Motor neuron (in vitro differentiated cells): ENCODE results near the gene OGFOD1. TPM values are rescaled to one million over a fixed set of nuclear protein-coding genes. Genes with fewer than 3 reads are reported as not detected.

Experiments
- ATAC-seq, 8 experiments: fragments of 200-7000 bp; cut with Tn5 transposase; replicated peaks in 6 of 8; 2 replicates each; pipeline ENCODE4 v1.8.0; 2021; ENCODE audit warnings: mild to moderate bottlenecking in 8 of 8, moderate library complexity in 8 of 8
- H3K27ac ChIP-seq, 2 donors: fragments of 250-450 bp; sonication (Bioruptor Pico); 2 replicates each; pipeline ENCODE4 v1.9.0; 2021; ENCODE audit warnings: antibody characterized with exemption in 2 of 2, mild to moderate bottlenecking in 2 of 2, moderate library complexity in 1 of 2
- H3K4me1 ChIP-seq, 2 donors: fragments of 250-450 bp; sonication (Bioruptor Pico); replicated peaks in 1 of 2; 2 replicates each; pipeline ENCODE4 v1.6.1; 2021; ENCODE audit warnings: antibody characterized with exemption in 2 of 2, mild to moderate bottlenecking in 2 of 2, moderate library complexity in 1 of 2
- H3K4me3 ChIP-seq, 5 donors: fragments of 250-450 bp; sonication (Bioruptor Pico); 2 replicates each; pipeline ENCODE4 v1.9.0; 2021; ENCODE audit warnings: antibody characterized with exemption in 5 of 5, mild to moderate bottlenecking in 5 of 5, moderate library complexity in 4 of 5
- WGBS, 10 experiments: fragments of 450-650 bp; shearing (Covaris generic); methylation state at CpG; one replicate each; pipeline ENCODE4 v1.0.0; 2022; 5-methylcytosine and 5-hydroxymethylcytosine counted together
- in situ Hi-C, 9 experiments: fragments of 400-800 bp; cut with MboI; loops; one replicate each; pipeline ENCODE4 v1.15.0; 2021; ENCODE audit warnings: low sequenced_read_pairs in 9 of 9, low pct_unique_long_range_greater_than_20kb in 2 of 9; ENCODE audit not compliant: unreplicated experiment in 9 of 9
- total RNA-seq, 8 experiments: library from RNA; unstranded; fragments of 300-600 nt; gene quantifications; 2 replicates each; pipeline versions ENCODE4 v1.2.3 to v1.2.4, GENCODE V29; 2022

OGFOD1 gene
- total RNA-seq, 8 experiments from 2014 or later = 20.9 to 59.0 (median 33.8) TPM

GRCh38 chr16:56448005-56448404 is 3.3 kb upstream of the OGFOD1 start:
- in situ Hi-C loops = no loop called here
- Histone ChIP-seq H3K27ac (no peak overlapping the region), H3K4me3 (no peak overlapping the region), H3K4me1 (peaks cover 14 to 27% of the 10 kb centered on the region in 2 donors)
- no peak for ATAC-seq

- ATAC-seq = peak in 2 of 8 experiments; percentile 33 to 39
These were observed 924 bp upstream of the OGFOD1 start for GRCh38 chr16:56450275-56450985.

GRCh38 chr16:56451753-56452689 is 667 bp downstream of the OGFOD1 start:
- H3K4me3 ChIP-seq = peak overlapping the region; percentile 83 to 97 (median 90)
- peak overlapping the region; percentile 79 to 90 for H3K27ac ChIP-seq
- peaks cover 14 to 27% of the 10 kb centered on the region in 2 donors for H3K4me1 ChIP-seq
- in situ Hi-C loops = no loop called here
- peak; percentile 52 to 65 (median 60) for ATAC-seq
- WGBS, 10 experiments = 0 to 40% (median 4%) methylated on average over 1 to 22 of the region's 31 CpGs

More at GRCh38 chr16:56450275-56450985, 924 bp upstream of the OGFOD1 start:
- H3K4me3 ChIP-seq = peak overlapping the region; percentile 83 to 97 (median 90)
- in situ Hi-C loops = no loop called here
- peaks cover 14 to 27% of the 10 kb centered on the region in 2 donors for H3K4me1 ChIP-seq
- WGBS, 10 experiments = 0 to 62% (median 5%) methylated on average over 1 to 15 of the region's 18 CpGs; no CpG with 5 or more reads in 2 of the 10 experiments
- peak overlapping the region; percentile 81 to 98 for H3K27ac ChIP-seq

- Histone ChIP-seq H3K4me1 (peaks cover 0 to under 1% of the 10 kb centered on the region in 2 donors), H3K4me3 (no peak overlapping the region), H3K27ac (no peak overlapping the region)
- no peak for ATAC-seq
- 75 to 100% (median 93%) methylated on average over 1 to 6 of the region's 6 CpGs; no CpG with 5 or more reads in 2 of the 10 experiments for WGBS, 10 experiments
- in situ Hi-C loops = no loop called here
These were observed 6.6 kb downstream of the OGFOD1 start for GRCh38 chr16:56457927-56458470.

GRCh38 chr16:56460101-56460500 is 8.7 kb downstream of the OGFOD1 start:
- in situ Hi-C loops = no loop called here

GRCh38 chr16:56462064-56462796 is 10.9 kb downstream of the OGFOD1 start:
- no peak overlapping the region for H3K4me3 ChIP-seq
- in situ Hi-C loops = no loop called here
- WGBS, 10 experiments = 71 to 100% (median 93%) methylated on average over 1 to 3 of the region's 3 CpGs
- no peaks in the 10 kb centered on the region for H3K4me1 ChIP-seq
- no peak overlapping the region for H3K27ac ChIP-seq
- no peak for ATAC-seq

More at GRCh38 chr16:56460101-56460500, 8.7 kb downstream of the OGFOD1 start:
- H3K4me1 ChIP-seq = no peaks in the 10 kb centered on the region
- ATAC-seq = peak in 3 of 8 experiments; percentile 38 to 60 (median 39)
- H3K4me3 ChIP-seq = no peak overlapping the region
- H3K27ac ChIP-seq = no peak overlapping the region
- 0 to 100% (median 82%) methylated on average over 1 to 2 of the region's 2 CpGs; no CpG with 5 or more reads in 2 of the 10 experiments for WGBS, 10 experiments

- in situ Hi-C loops = no loop called here
- no peaks in the 10 kb centered on the region for H3K4me1 ChIP-seq
- ATAC-seq = no peak
These were observed 11.8 kb downstream of the OGFOD1 start for GRCh38 chr16:56463153-56463552.

GRCh38 chr16:56466344-56466743 is 15.0 kb downstream of the OGFOD1 start:
- H3K4me1 ChIP-seq = no peaks in the 10 kb centered on the region
- no peak overlapping the region for H3K27ac ChIP-seq
- WGBS, 10 experiments = 88 to 100% (median 94%) methylated on average over 1 to 2 of the region's 2 CpGs; no CpG with 5 or more reads in 3 of the 10 experiments
- in situ Hi-C loops = no loop called here
- no peak overlapping the region for H3K4me3 ChIP-seq
- peak in 2 of 8 experiments; percentile 76 to 82 for ATAC-seq

More at GRCh38 chr16:56463153-56463552, 11.8 kb downstream of the OGFOD1 start:
- Histone ChIP-seq H3K4me3 (no peak overlapping the region), H3K27ac (no peak overlapping the region)
- 40 to 100% (median 96%) methylated on average over 1 to 6 of the region's 6 CpGs; no CpG with 5 or more reads in 2 of the 10 experiments for WGBS, 10 experiments

- in situ Hi-C loops = no loop called here
- Histone ChIP-seq H3K4me1 (no peaks in the 10 kb centered on the region), H3K27ac (no peak overlapping the region), H3K4me3 (no peak overlapping the region)
- ATAC-seq = no peak
These were observed 17.4 kb downstream of the OGFOD1 start for GRCh38 chr16:56468800-56469199.

- no peaks in the 10 kb centered on the region for H3K4me1 ChIP-seq
- in situ Hi-C loops = no loop called here
- H3K4me3 ChIP-seq = no peak overlapping the region
- 93 to 100% (median 98%) methylated on average over 2 to 7 of the region's 7 CpGs; no CpG with 5 or more reads in 2 of the 10 experiments for WGBS, 10 experiments
- ATAC-seq = no peak
- no peak overlapping the region for H3K27ac ChIP-seq
These were observed 18.4 kb downstream of the OGFOD1 start for GRCh38 chr16:56469748-56470147.

GRCh38 chr16:56470232-56470631 is 18.9 kb downstream of the OGFOD1 start:
- in situ Hi-C loops = no loop called here
- no peak for ATAC-seq
- no peaks in the 10 kb centered on the region for H3K4me1 ChIP-seq
- 33 to 100% (median 98%) methylated on average over 1 to 3 of the region's 3 CpGs; no CpG with 5 or more reads in 2 of the 10 experiments for WGBS, 10 experiments
- H3K27ac ChIP-seq = no peak overlapping the region
- no peak overlapping the region for H3K4me3 ChIP-seq

GRCh38 chr16:56470666-56471065 is 19.3 kb downstream of the OGFOD1 start:
- no peak overlapping the region for H3K27ac ChIP-seq
- no peaks in the 10 kb centered on the region for H3K4me1 ChIP-seq
- ATAC-seq = no peak
- no peak overlapping the region for H3K4me3 ChIP-seq
- WGBS, 10 experiments = 88 to 100% (median 100%) methylated on average over 1 of the region's 1 CpG; no CpG with 5 or more reads in 3 of the 10 experiments
- in situ Hi-C loops = no loop called here
